HUES64 (cell line): ENCODE data around the gene LRRC32.

Source experiments
- H3K27ac ChIP-seq: 2 replicates; pipeline ENCODE4 v1.7.0; 2013; ENCODE audit warnings: low read depth, low read length, inconsistent platforms
- H3K27me3 ChIP-seq: 2 replicates; pipeline ENCODE4 v1.6.1; 2013; ENCODE audit warnings: mild to moderate bottlenecking, low read length; ENCODE audit not compliant: insufficient read depth
- H3K36me3 ChIP-seq: 2 replicates; pipeline ENCODE4 v1.6.1; 2013; ENCODE audit warnings: mild to moderate bottlenecking, low read length; ENCODE audit not compliant: insufficient read depth
- H3K4me1 ChIP-seq: 2 replicates; pipeline ENCODE4 v1.6.1; 2013; ENCODE audit warnings: mild to moderate bottlenecking, low read length, moderate library complexity; ENCODE audit not compliant: insufficient read depth
- H3K4me3 ChIP-seq: 2 replicates; pipeline ENCODE4 v1.5.1; 2013; ENCODE audit warnings: mild to moderate bottlenecking, low read length, moderate library complexity
- H3K9ac ChIP-seq: 2 replicates; pipeline ENCODE4 v1.6.1; 2013; ENCODE audit warnings: mild to moderate bottlenecking, low read depth, low read length
- H3K9me3 ChIP-seq: 2 replicates; pipeline ENCODE4 v1.6.1; 2013; ENCODE audit warnings: low read depth, low read length; ENCODE audit not compliant: insufficient read depth
- WGBS: fragments of 150-250, 120-280 bp; methylation state at CpG from one replicate; pipeline ENCODE4 v1.1.7; 2013; ENCODE audit warnings: missing lambda C conversion rate; 5-methylcytosine and 5-hydroxymethylcytosine counted together

Gene LRRC32

GRCh38 chr11:76698321-76699043, 27.9 kb upstream of the LRRC32 start:
- Histone ChIP-seq H3K9me3 (no peaks in the 10 kb centered on the region), H3K27ac (no peak overlapping the region), H3K27me3 (no peaks in the 10 kb centered on the region), H3K4me3 (no peak overlapping the region), H3K36me3 (no peaks in the 10 kb centered on the region), H3K4me1 (peaks cover 22% of the 10 kb centered on the region; the same call in 1 of the 2 replicates), H3K9ac (no peak overlapping the region)
- 43% methylated on average over 16 of the region's 17 CpGs for WGBS

GRCh38 chr11:76696756-76697155, 26.2 kb upstream of the LRRC32 start:
- 91% methylated on average over 12 of the region's 12 CpGs for WGBS

DNA sequence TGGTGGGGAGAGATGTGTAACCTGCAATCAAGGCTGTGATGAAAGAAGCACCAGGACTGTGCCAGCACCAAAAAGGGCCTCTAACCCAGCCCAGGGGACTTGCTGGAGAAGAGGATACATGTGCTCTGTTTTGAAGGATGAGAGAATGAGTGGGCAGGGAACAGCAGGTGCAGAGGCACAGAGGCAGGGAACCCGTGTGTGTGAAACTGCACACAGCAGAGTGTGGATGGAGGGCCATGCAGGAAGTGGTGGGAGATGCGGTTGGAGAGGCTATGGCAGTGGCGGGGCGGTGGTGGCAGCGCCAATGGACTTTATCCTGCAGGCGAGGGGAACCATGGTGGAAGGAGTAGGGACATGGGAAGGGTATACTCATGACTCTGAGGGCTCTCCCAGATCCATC, 25.2 kb upstream of the LRRC32 start:
- Histone ChIP-seq H3K27ac (no peak overlapping the region), H3K9me3 (no peaks in the 10 kb centered on the region), H3K4me3 (no peak overlapping the region), H3K27me3 (no peaks in the 10 kb centered on the region), H3K9ac (no peak overlapping the region), H3K36me3 (no peaks in the 10 kb centered on the region), H3K4me1 (peaks cover 12% of the 10 kb centered on the region; the same call in 1 of the 2 replicates)
- WGBS, result 89% methylated on average over 4 of the region's 6 CpGs

More at GRCh38 chr11:76696756-76697155, 26.2 kb upstream of the LRRC32 start:
- Histone ChIP-seq H3K9me3 (no peaks in the 10 kb centered on the region), H3K27ac (no peak overlapping the region), H3K4me1 (peaks cover 16% of the 10 kb centered on the region; the same call in 1 of the 2 replicates), H3K4me3 (no peak overlapping the region), H3K27me3 (no peaks in the 10 kb centered on the region), H3K9ac (no peak overlapping the region), H3K36me3 (no peaks in the 10 kb centered on the region)

DNA sequence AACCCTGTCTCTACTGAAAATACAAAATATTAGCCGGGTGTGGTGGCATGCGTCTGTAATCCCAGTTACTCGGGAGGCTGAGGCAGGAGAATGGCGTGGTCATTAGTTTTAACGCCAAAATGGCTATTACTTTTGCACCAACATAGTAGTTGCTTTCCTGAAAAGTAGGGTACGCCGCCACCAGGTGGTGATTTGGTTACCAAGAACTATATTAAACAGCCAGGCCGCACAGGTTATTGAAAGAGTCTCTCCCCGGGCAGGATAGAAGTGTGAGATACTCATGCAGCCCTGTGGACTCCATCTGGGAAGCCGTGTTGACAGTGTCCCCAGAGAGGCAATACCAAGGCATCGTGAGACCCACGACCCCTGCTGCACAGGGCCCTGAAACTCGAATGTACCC, 24.6 kb upstream of the LRRC32 start:
- WGBS, result 92% methylated on average over 13 of the region's 13 CpGs
- no peak overlapping the region for H3K27ac ChIP-seq
- H3K9ac ChIP-seq, result no peak overlapping the region
- H3K4me1 ChIP-seq, result peaks cover 12% of the 10 kb centered on the region; the same call in 1 of the 2 replicates
- H3K36me3 ChIP-seq, result no peaks in the 10 kb centered on the region
- no peaks in the 10 kb centered on the region for H3K9me3 ChIP-seq
- no peak overlapping the region for H3K4me3 ChIP-seq
- no peaks in the 10 kb centered on the region for H3K27me3 ChIP-seq

DNA sequence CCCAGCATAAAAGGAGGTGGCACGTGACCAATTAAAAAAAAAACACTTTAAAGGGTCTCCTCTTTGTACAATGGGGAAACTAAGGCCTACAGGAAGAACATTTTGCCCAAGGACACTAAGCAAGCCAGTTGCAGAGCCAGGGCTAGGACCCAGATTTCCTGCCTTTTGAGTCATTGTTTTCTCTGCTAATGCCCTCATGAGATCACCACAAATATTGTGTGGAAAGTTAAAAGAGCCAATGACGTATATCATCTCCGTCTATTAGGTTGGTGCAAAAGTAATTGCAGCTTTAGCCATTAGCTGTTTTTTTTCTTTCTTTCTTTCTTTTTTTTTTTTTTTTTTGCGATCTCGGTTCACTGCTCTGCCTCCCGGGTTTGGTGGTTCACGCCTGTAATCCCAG, 24.1 kb upstream of the LRRC32 start:
- H3K4me1 ChIP-seq, result peaks cover 12% of the 10 kb centered on the region; the same call in 1 of the 2 replicates
- no peak overlapping the region for H3K4me3 ChIP-seq
- no peaks in the 10 kb centered on the region for H3K36me3 ChIP-seq
- no peak overlapping the region for H3K9ac ChIP-seq
- H3K27ac ChIP-seq, result no peak overlapping the region
- no peaks in the 10 kb centered on the region for H3K27me3 ChIP-seq
- H3K9me3 ChIP-seq, result no peaks in the 10 kb centered on the region
- 88% methylated on average over 5 of the region's 7 CpGs for WGBS

- no peak overlapping the region for H3K4me3 ChIP-seq
- no peaks in the 10 kb centered on the region for H3K27me3 ChIP-seq
- H3K9ac ChIP-seq, result no peak overlapping the region
- H3K36me3 ChIP-seq, result no peaks in the 10 kb centered on the region
- no peak overlapping the region for H3K27ac ChIP-seq
- H3K4me1 ChIP-seq, result peaks cover 5% of the 10 kb centered on the region; the same call in 1 of the 2 replicates
- no peaks in the 10 kb centered on the region for H3K9me3 ChIP-seq
Measured at GRCh38 chr11:76693806-76694205, 23.3 kb upstream of the LRRC32 start.

- Histone ChIP-seq H3K9ac (no peak overlapping the region), H3K36me3 (no peaks in the 10 kb centered on the region), H3K4me3 (no peak overlapping the region), H3K27me3 (no peaks in the 10 kb centered on the region), H3K9me3 (no peaks in the 10 kb centered on the region), H3K27ac (no peak overlapping the region), H3K4me1 (no peaks in the 10 kb centered on the region)
- WGBS, result 90% methylated on average over 7 of the region's 7 CpGs
Measured at GRCh38 chr11:76692956-76693355, 22.4 kb upstream of the LRRC32 start.

DNA sequence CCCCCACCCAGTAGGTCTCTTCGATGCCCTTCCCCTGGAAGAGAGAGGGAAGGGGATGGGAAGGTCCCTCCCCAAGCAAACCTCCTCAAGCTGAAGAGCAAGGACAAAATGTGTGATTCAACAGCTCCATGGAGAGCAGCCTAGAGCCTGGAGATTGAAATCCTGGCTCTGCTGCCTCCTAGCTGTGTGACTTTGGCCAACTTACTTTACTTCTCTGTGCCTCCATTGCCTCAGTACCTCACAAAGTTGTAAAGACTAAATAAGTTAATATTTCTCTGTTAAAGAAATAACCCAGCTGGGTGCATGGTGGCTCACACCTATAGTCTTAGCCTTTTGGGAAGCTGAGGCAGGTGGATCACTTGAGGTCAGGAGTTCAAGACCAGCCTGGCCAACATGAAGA, 21.1 kb upstream of the LRRC32 start:
- Histone ChIP-seq H3K9me3 (no peaks in the 10 kb centered on the region), H3K4me3 (no peak overlapping the region), H3K27me3 (no peaks in the 10 kb centered on the region), H3K27ac (no peak overlapping the region), H3K9ac (no peak overlapping the region), H3K36me3 (no peaks in the 10 kb centered on the region), H3K4me1 (peaks cover under 1% of the 10 kb centered on the region; the same call in 1 of the 2 replicates)
- WGBS, result no CpG with 5 or more reads among the region's 1 CpG

GRCh38 chr11:76690736-76691135, 20.2 kb upstream of the LRRC32 start:
- no peak overlapping the region for H3K27ac ChIP-seq
- H3K9me3 ChIP-seq, result no peaks in the 10 kb centered on the region
- H3K4me1 ChIP-seq, result peaks cover 9% of the 10 kb centered on the region; the same call in 1 of the 2 replicates
- no peaks in the 10 kb centered on the region for H3K27me3 ChIP-seq
- no peaks in the 10 kb centered on the region for H3K36me3 ChIP-seq
- no peak overlapping the region for H3K9ac ChIP-seq
- no peak overlapping the region for H3K4me3 ChIP-seq
- 91% methylated on average over 3 of the region's 3 CpGs for WGBS

DNA sequence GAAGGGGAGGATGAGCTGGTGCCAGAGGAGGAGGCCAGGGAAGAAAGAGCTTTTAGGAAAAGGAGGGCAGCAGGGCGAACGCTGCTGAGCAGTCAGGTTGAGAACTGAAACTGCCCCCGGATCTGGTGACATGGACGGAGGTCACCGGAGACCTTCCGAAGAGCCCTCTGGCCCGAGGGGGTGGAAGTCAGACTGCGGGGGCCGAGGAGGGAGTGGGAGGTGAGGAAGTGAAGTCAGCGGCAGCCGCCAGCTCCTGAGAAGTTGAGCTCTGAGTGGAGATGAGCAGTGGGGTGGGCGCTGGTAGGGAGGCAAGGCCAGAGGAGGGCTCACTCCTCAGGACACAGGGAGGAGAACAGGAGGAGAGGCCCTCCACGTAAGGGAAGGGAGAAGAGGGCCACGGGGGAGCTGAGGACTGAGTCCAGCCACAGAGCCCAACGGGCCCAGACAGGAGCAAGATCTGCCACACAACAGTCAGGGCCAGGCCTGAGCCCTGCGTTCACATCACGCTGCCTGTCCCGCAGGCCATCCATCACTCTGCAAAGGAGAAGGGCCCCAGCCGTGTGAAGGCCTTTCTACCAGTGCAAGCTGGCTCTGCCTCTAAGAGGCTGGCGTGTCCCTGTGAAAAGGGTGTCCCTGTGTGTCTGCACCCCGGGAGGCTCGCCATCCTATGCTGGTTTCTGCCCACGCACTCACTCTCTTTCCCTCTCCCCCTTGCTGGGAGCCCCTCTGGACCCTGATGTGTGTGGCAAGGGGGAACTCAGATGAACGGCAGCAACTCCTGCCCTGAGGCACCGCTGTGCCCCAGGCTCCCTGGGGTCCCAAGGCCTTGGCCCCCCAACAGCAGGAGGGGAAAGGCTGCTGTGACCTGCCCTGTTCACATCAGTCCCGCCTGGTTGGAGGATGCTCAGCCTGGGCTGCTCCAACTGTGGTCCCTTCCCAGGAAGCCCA, 19.0 kb upstream of the LRRC32 start:
- no peaks in the 10 kb centered on the region for H3K36me3 ChIP-seq
- 81% methylated on average over 26 of the region's 26 CpGs for WGBS
- no peaks in the 10 kb centered on the region for H3K27me3 ChIP-seq
- H3K4me1 ChIP-seq, result peaks cover 9% of the 10 kb centered on the region; the same call in 1 of the 2 replicates
- H3K4me3 ChIP-seq, result no peak overlapping the region
- no peak overlapping the region for H3K9ac ChIP-seq
- H3K9me3 ChIP-seq, result no peaks in the 10 kb centered on the region
- no peak overlapping the region for H3K27ac ChIP-seq

GRCh38 chr11:76688146-76688545, 17.6 kb upstream of the LRRC32 start:
- 95% methylated on average over 7 of the region's 7 CpGs for WGBS
- no peaks in the 10 kb centered on the region for H3K36me3 ChIP-seq

More at GRCh38 chr11:76688146-76688545, 17.6 kb upstream of the LRRC32 start:
- Histone ChIP-seq H3K27ac (no peak overlapping the region), H3K4me1 (peaks cover 9% of the 10 kb centered on the region; the same call in 1 of the 2 replicates), H3K27me3 (no peaks in the 10 kb centered on the region), H3K9ac (no peak overlapping the region), H3K4me3 (no peak overlapping the region), H3K9me3 (no peaks in the 10 kb centered on the region)
